Omental fat pad (tissue), 4 donors: ENCODE data around the gene C1QBP. TPM values are rescaled to one million over a fixed set of nuclear protein-coding genes. Genes with fewer than 3 reads are reported as not detected.
"Not testable (repeated sequence)": the region's sequence is repeated elsewhere in the genome, so short reads cannot be mapped to it uniquely, and the experiment has no call there.

Experiments used
- ATAC-seq: fragments of 150-250 bp; one replicate; pipeline ENCODE4 v1.9.1; 2016; ENCODE audit warnings: mild to moderate bottlenecking, moderate library complexity; ENCODE audit not compliant: low FRiP score
- DNase-seq: peaks from one replicate; pipeline ENCODE4 v3.0.0-alpha.2; 2019; ENCODE audit warnings: low spot score
- total RNA-seq, 4 donors: library from RNA; depleted of rRNA; stranded (reverse); fragments of >200 nt; gene quantifications; one replicate each; pipeline ENCODE4 v1.1.0, GENCODE V29; 2016
- TF ChIP-seq, protein P1 (sequence below), 3 donors: fragments of 450-650 bp; IDR thresholded peaks; one replicate each; pipeline ENCODE4 v1.5.1; 2016 to 2017; ENCODE audit warnings: antibody characterized with exemption in 3 of 3, mild to moderate bottlenecking in 3 of 3, moderate library complexity in 2 of 3

The C1QBP gene
- total RNA-seq, 4 donors from 2014 or later: 89.8 to 149 (median 102) TPM

DNA sequence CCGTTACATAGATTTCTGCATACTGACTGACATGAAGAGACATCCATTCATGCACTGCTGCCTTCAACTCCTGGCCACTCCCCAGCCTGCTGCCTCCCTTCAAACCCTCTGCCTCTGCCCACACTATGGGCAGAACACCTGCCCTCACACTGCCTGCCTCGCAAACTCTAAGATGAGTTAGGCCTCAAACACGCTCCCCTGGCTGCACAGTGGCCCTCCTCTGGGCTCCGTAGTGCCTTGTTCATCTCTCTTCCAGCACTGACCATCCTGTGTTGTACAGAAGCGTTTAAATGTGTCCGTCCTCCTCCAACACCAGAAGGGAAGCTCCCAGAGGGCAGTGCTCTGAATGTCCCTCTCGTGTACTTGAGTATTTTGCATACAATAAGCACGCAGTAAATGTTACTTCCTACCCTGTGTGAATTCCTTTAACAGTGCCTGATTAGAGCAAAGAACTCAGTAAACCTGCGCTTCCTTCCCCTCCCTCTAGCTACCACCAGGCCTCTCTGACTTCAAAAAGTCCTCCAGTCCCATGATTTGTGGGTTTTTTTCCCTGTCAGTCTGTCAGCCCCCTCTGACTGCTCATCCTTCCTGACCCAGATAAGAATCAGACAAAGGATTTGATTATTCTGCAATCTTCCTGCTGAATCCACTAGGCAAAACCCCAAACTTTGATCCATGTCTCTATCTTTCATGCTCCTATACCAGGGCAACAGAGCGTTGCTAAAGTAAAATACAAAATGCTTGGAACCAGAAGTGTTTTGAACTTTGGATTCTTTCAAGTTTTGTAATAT, 26.0 kb upstream of the C1QBP start:
- DNase-seq (no peak), ATAC-seq (no peak)
- TF ChIP-seq, protein P1, sequence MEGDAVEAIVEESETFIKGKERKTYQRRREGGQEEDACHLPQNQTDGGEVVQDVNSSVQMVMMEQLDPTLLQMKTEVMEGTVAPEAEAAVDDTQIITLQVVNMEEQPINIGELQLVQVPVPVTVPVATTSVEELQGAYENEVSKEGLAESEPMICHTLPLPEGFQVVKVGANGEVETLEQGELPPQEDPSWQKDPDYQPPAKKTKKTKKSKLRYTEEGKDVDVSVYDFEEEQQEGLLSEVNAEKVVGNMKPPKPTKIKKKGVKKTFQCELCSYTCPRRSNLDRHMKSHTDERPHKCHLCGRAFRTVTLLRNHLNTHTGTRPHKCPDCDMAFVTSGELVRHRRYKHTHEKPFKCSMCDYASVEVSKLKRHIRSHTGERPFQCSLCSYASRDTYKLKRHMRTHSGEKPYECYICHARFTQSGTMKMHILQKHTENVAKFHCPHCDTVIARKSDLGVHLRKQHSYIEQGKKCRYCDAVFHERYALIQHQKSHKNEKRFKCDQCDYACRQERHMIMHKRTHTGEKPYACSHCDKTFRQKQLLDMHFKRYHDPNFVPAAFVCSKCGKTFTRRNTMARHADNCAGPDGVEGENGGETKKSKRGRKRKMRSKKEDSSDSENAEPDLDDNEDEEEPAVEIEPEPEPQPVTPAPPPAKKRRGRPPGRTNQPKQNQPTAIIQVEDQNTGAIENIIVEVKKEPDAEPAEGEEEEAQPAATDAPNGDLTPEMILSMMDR (IDR thresholded peaks at IDR 0.05): no peak

DNA sequence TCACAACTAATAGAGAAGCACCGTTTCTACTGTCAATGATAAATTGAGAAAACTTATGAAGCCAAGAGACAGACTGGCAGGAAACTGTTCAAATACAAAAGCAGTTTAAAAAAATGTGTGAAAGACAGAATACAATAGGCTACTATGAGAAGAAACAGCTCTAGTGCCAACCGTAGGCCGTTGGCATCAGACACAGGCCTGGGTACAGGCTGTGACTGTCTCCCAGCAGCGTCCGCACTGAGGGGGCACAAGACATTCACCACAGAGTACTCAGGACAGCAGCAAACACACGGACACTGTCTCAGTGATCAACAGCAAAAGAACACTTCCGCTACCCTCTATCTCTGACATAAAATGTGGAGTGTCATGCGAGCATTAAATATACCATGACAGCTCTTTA, 7.8 kb upstream of the C1QBP start:
- no peak for DNase-seq
- TF ChIP-seq, protein P1 (IDR thresholded peaks at IDR 0.05): no peak
- ATAC-seq: no peak

DNA sequence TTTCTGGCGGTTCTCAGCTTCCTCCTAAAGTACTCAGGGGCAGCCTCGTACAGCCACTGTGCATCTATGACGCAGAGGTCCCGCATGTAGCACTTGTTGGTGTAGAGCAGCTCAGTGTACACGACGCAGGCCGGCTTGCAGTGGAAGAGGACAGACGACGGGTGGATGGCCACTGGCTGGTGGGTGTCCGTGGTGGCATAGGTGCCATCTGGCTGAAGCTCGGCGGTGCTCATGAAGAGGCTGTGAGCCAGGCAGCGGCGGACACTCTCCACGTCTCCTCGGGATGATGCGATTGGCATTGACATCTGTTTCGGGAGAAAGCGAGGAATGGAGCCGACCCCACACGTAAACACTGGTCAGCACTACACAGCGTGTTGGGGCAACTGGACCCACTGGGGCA, 5.3 kb upstream of the C1QBP start:
- TF ChIP-seq, protein P1 (IDR thresholded peaks at IDR 0.05): no peak
- DNase-seq (no peak), ATAC-seq (no peak)

DNA sequence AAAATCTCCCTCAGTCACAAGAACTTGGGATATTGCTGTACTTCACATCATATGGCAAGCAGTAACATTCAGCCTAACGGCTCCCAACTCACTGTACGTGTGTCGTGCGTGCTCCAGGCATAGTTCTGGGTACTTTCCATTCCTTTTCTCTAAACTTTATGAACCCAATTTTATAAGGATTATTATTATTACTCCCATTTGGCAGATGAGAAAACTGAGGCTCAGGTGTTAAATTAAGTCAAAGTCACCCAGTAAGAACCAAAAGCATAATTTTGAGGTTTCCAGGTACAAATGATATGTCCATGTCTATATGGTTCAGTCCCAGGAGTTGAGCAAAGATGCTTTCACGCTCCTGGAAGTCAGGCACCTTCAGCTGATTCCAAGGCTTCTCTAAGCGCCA, 4.8 kb upstream of the C1QBP start:
- TF ChIP-seq, protein P1 (IDR thresholded peaks at IDR 0.05): no peak
- no peak for DNase-seq
- ATAC-seq: no peak

DNA sequence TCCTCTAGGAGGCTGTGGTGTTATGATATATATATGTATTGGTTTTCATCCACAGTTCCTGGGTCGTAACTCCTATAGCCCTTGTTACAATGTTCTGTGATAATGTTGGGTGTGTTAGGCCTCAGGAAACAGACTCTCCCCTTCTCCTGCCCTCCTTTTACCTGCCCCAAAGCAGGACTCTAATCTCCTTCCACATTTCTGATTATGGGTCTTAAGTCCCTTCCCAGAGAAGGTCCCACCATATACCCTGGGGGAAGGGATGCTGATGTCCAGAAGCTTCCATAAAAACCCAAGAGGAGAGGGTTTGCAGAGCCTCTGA, 450 bp upstream of the C1QBP start:
- DNase-seq (no peak), ATAC-seq (no peak)
- TF ChIP-seq, protein P1 (IDR thresholded peaks at IDR 0.05): no peak

DNA sequence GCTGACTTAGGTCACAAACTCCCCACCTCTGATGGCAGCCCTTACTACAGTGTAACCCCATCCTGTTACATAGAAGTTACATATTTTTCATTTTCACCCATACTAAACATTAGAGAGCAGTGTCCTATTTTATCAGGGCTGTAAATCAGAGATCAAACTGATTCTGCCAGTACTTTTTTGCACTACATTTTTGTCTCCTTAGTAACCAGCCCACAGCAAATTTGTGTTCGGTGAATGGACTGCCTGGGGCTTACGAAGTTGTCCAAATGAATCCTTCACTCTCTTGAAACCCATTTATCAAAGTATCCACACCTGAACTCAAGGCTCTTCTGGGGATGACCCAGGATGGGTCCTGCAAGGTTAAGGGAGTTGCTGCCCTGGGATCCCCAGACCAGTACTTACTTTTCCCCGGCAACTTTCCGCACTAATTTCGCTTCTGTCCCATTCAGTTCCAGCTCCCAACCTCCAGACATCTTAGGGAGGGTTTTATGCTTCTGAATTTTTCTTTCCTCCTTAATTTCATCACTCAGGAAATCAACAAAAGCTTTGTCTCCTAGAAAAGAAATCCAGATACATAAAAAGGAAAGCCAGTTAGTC, 1.1 kb downstream of the C1QBP start:
- DNase-seq (no peak), ATAC-seq (no peak)
- TF ChIP-seq, protein P1 (IDR thresholded peaks at IDR 0.05): no peak

DNA sequence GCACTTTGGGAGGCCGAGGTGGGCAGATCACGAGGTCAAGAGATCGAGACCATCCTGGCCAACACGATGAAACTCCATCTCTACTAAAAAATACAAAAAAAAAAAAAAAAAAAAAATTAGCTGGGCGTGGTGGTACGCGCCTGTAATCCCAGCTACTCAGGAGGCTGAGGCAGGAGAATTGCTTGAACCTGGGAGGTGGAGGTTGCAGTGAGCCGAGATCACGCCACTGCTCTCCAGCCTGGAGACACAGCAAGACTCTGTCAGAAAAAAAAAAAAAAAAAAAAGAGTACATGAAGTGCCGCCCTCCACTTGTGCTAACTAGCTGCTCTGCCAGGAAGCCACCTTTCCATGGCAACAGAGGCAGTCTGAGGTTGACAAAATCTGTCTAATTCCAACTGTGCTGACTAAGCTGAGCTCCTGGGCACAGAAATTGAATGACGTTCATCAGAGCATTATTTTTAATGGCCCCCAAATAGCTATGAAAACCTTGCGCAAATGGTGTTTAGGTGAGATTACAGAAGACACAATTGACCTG, 3.1 kb downstream of the C1QBP start:
- not testable (repeated sequence) for DNase-seq, ATAC-seq
